Testis (tissue), 3 donors: ENCODE measurements around the gene MYBPC3. TPM values are rescaled to one million over a fixed set of nuclear protein-coding genes. Genes with fewer than 3 reads are reported as not detected.

ENCODE experiments used
- DNase-seq: peaks from one replicate; pipeline ENCODE4 v3.0.0-alpha.2; 2019
- H3K27ac ChIP-seq, 2 donors: fragments of 200-600 bp; sonication (generic); one replicate each; pipeline ENCODE4 v1.5.1; 2019
- H3K27me3 ChIP-seq: fragments of 200-600 bp; sonication (generic); one replicate; pipeline ENCODE4 v1.5.1; 2019
- H3K36me3 ChIP-seq: fragments of 200-600 bp; sonication (generic); one replicate; pipeline ENCODE4 v1.5.1; 2017; ENCODE audit warnings: low read depth; ENCODE audit errors: missing control alignments
- H3K4me1 ChIP-seq: fragments of 200-600 bp; sonication (generic); one replicate; pipeline ENCODE4 v1.5.1; 2019
- H3K4me3 ChIP-seq, 2 donors: fragments of 200-600 bp; sonication (generic); one replicate each; pipeline ENCODE4 v1.5.1; 2017 to 2019
- H3K9me3 ChIP-seq: fragments of 200-600 bp; sonication (generic); one replicate; pipeline ENCODE4 v1.5.1; 2017
- POLR2A ChIP-seq: fragments of 450-650 bp; IDR thresholded peaks from one replicate; pipeline ENCODE4 v1.6.1; 2017; ENCODE audit warnings: antibody characterized with exemption, mild to moderate bottlenecking, moderate library complexity
- WGBS, 2 donors: methylation state at CpG; one replicate each; pipeline ENCODE4 v1.1.5; 2018; 5-methylcytosine and 5-hydroxymethylcytosine counted together
- intact Hi-C: fragments of 100-400 bp; cut with DNase I; formaldehyde crosslinking; loops from one replicate; pipeline ENCODE4 v1.15.1; 2023; ENCODE audit warnings: low total_unique reads
- polyA plus RNA-seq: library from polyadenylated mRNA; stranded (reverse); fragments of 350-450 nt; fragmentation: Illumina TruSeq; extraction: RNeasy Lipid Tissue Mini Kit (QIAGEN cat#74804); gene quantifications from one replicate; pipeline ENCODE4 v1.2.3, GENCODE V29; 2014; ENCODE audit warnings: low read depth, low replicate concordance; ENCODE audit not compliant: insufficient read depth
- total RNA-seq, 2 donors: library from RNA; depleted of rRNA; stranded (reverse); fragments of >200 nt; gene quantifications; one replicate each; pipeline ENCODE4 v1.2.3, GENCODE V29; 2016
- TF ChIP-seq, protein P1 (sequence below), 3 experiments: fragments of 450-650 bp in 2 of 3; fragments of 200-600 bp in 1 of 3; sonication (generic) in 1 of 3; IDR thresholded peaks; one replicate each; pipeline ENCODE4 v1.5.1; 2016 to 2019; ENCODE audit warnings: antibody characterized with exemption in 3 of 3, mild to moderate bottlenecking in 2 of 3, moderate library complexity in 1 of 3

MYBPC3 gene
- total and polyA plus RNA-seq, 3 donors from 2014 or later: 0.68 to 1.7 (median 0.79) TPM

DNA sequence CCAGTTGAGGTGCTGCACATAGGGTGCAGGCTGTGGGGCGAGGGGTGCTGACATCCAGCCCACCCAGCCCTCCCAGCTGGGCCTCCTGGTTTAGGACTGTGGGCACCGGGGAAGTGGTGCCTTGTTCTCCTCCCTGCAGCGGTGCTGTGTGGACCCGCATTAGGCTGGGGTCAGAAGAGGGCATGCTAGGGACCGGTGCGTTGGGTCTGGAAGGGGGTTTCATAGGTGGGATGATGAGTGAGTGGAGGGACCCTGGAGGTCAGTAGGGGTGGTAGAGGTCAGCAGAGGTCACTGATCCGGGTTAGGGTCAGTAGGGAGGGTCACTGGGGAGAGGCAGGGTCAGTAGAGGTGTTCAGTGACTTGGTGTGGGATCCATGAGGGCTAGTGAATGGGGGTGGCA lies 6.7 kb upstream of the MYBPC3 start:
- WGBS, 2 donors: 80 to 92% methylated on average over 5 to 7 of the region's 7 CpGs
- Histone ChIP-seq H3K27ac (no peak overlapping the region), H3K4me3 (no peak overlapping the region), H3K27me3 (no peaks in the 10 kb centered on the region), H3K9me3 (no peaks in the 10 kb centered on the region), H3K36me3 (no peaks in the 10 kb centered on the region), H3K4me1 (no peaks in the 10 kb centered on the region)
- no peak for DNase-seq
- TF ChIP-seq POLR2A: no peak
- TF ChIP-seq, protein P1, sequence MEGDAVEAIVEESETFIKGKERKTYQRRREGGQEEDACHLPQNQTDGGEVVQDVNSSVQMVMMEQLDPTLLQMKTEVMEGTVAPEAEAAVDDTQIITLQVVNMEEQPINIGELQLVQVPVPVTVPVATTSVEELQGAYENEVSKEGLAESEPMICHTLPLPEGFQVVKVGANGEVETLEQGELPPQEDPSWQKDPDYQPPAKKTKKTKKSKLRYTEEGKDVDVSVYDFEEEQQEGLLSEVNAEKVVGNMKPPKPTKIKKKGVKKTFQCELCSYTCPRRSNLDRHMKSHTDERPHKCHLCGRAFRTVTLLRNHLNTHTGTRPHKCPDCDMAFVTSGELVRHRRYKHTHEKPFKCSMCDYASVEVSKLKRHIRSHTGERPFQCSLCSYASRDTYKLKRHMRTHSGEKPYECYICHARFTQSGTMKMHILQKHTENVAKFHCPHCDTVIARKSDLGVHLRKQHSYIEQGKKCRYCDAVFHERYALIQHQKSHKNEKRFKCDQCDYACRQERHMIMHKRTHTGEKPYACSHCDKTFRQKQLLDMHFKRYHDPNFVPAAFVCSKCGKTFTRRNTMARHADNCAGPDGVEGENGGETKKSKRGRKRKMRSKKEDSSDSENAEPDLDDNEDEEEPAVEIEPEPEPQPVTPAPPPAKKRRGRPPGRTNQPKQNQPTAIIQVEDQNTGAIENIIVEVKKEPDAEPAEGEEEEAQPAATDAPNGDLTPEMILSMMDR (IDR thresholded peaks at IDR 0.05): no peak
- intact Hi-C loops: loop anchor here (10.0 kb wide), 2 partner anchors 194 to 464 kb away; no protein-coding TSS in a partner anchor

DNA sequence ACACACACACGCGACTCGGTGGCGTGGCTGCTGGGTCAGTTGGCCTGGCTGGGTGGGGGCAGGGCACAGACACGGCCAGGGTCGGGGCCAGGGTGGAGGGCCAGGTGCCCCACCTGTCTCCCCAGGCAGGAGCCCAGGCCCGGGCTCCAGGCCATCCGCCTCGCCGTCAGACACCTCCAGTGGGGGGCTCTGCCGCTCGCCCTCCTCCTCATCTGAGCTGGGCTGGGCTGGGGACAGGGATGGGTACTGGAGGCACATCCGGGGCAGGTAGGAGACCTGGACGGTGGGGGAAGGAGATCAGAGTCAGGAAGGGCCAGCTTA lies 6.2 kb upstream of the MYBPC3 start:
- no peak for TF ChIP-seq POLR2A
- TF ChIP-seq, protein P1 (IDR thresholded peaks at IDR 0.05): no peak
- intact Hi-C loops: loop anchor here (10.0 kb wide), 2 partner anchors 194 to 464 kb away; no protein-coding TSS in a partner anchor
- no peak for DNase-seq

DNA sequence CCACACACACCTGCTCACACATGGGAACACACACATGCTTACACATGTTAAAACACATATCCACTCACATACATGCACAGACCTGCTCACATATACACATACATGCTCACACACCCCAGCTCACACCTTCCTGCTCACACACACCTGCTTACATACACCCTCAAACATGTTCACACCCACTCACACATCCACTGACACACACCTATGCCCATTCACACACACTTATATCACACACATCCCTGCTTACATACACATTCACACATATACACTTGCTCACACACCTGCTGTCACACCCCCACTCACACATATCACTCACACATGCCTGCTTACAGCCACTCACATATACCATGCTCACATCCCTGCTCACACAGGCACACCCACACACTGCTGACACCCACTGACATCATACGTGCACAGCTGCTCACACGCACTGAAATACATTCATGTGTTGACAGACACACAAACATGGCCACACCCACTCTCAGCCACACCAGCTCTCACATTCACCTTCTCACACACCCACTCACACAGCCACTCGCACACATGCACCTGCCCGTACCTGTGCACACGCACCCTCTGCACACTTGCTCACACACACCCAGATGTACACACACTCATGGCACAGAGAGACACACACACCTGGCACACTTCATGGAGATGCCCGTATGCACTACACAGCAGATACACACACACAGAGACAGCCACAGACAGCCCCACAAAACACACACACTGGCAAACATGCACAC lies 5.7 kb upstream of the MYBPC3 start:
- H3K27ac ChIP-seq: no peak overlapping the region
- TF ChIP-seq, protein P1 (IDR thresholded peaks at IDR 0.05): no peak
- no peak for TF ChIP-seq POLR2A
- WGBS, 2 donors: 77 to 88% methylated on average over 6 of the region's 6 CpGs
- H3K27me3 ChIP-seq: no peaks in the 10 kb centered on the region
- no peak for DNase-seq
- H3K4me1 ChIP-seq: no peaks in the 10 kb centered on the region
- intact Hi-C loops: loop anchor here (10.0 kb wide), 2 partner anchors 193 to 463 kb away; no protein-coding TSS in a partner anchor
- no peaks in the 10 kb centered on the region for H3K36me3 ChIP-seq
- H3K4me3 ChIP-seq: no peak overlapping the region
- H3K9me3 ChIP-seq: no peaks in the 10 kb centered on the region

More for the DNA sequence above, 6.2 kb upstream of the MYBPC3 start:
- H3K36me3 ChIP-seq: no peaks in the 10 kb centered on the region
- H3K4me3 ChIP-seq: no peak overlapping the region
- no peaks in the 10 kb centered on the region for H3K4me1 ChIP-seq
- WGBS, 2 donors: 80 to 88% methylated on average over 1 to 14 of the region's 14 CpGs
- no peaks in the 10 kb centered on the region for H3K9me3 ChIP-seq
- no peaks in the 10 kb centered on the region for H3K27me3 ChIP-seq
- H3K27ac ChIP-seq: no peak overlapping the region

DNA sequence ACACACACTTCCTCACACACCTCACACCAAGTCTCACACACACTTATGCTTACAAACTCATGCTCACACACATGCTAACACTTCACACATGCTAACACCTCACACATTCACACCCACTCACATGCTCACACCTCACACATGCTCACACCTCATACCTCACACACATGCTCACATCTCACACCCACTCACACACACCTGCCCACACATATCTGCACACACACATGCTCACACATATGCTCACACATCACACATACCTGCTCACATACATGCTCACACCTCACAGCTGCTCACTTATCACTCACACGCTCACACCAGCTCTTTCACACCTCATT lies 4.5 kb upstream of the MYBPC3 start:
- H3K4me3 ChIP-seq: no peak overlapping the region
- TF ChIP-seq POLR2A: no peak
- TF ChIP-seq, protein P1 (IDR thresholded peaks at IDR 0.05): no peak
- H3K27me3 ChIP-seq: no peaks in the 10 kb centered on the region
- no peak for DNase-seq
- H3K36me3 ChIP-seq: no peaks in the 10 kb centered on the region
- WGBS, 2 donors: 65 to 85% methylated on average over 1 of the region's 1 CpG
- no peaks in the 10 kb centered on the region for H3K4me1 ChIP-seq
- H3K9me3 ChIP-seq: no peaks in the 10 kb centered on the region
- H3K27ac ChIP-seq: no peak overlapping the region
- intact Hi-C loops: loop anchor here (10.0 kb wide), 2 partner anchors 192 to 462 kb away; no protein-coding TSS in a partner anchor
